Lower leg skin (tissue), 3 donors: ENCODE measurements around the gene HS3ST4.

Source experiments
- POLR2A ChIP-seq, 2 donors: fragments of 450-650 bp; IDR thresholded peaks; one replicate each; pipeline ENCODE4 v1.6.1; 2016 to 2017; ENCODE audit warnings: antibody characterized with exemption in 2 of 2, mild to moderate bottlenecking in 1 of 2, moderate library complexity in 1 of 2
- TF ChIP-seq, protein P1 (sequence below), 3 donors: fragments of 450-650 bp; IDR thresholded peaks; one replicate each; pipeline ENCODE4 v1.5.1; 2016; ENCODE audit warnings: antibody characterized with exemption in 3 of 3, mild to moderate bottlenecking in 3 of 3, moderate library complexity in 2 of 3

DNA sequence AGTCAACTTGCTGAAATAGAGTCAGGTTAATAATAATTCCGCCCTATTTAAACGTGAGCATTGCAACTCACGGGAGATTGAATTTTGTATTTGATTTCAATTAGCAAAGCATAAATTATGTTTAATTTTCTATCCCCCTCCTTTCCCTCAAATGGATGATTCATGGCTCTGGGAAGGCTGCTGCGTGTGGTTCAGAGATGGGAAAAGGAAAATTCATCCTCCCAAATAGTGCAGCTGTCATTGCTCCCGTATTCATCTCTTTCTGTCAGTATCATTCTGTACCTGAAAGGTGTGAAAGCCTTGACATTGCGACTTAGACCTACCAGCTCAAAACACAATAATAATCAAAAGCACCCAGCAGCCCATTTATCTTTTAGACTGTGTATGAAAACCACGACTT lies 447.3 kb downstream of the HS3ST4 start:
- TF ChIP-seq, protein P1, sequence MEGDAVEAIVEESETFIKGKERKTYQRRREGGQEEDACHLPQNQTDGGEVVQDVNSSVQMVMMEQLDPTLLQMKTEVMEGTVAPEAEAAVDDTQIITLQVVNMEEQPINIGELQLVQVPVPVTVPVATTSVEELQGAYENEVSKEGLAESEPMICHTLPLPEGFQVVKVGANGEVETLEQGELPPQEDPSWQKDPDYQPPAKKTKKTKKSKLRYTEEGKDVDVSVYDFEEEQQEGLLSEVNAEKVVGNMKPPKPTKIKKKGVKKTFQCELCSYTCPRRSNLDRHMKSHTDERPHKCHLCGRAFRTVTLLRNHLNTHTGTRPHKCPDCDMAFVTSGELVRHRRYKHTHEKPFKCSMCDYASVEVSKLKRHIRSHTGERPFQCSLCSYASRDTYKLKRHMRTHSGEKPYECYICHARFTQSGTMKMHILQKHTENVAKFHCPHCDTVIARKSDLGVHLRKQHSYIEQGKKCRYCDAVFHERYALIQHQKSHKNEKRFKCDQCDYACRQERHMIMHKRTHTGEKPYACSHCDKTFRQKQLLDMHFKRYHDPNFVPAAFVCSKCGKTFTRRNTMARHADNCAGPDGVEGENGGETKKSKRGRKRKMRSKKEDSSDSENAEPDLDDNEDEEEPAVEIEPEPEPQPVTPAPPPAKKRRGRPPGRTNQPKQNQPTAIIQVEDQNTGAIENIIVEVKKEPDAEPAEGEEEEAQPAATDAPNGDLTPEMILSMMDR (IDR thresholded peaks at IDR 0.05) = no peak
- TF ChIP-seq POLR2A (IDR thresholded peaks at IDR 0.05) = no peak
